BLaER1 (cell line): Measurements from ENCODE around the gene NME9.
A peak's percentile ranks its signal among the peaks of the same experiment; 100 is the strongest.

Source experiments
- H3K27ac ChIP-seq: shearing (Covaris generic); formaldehyde crosslinking; 2 replicates; pipeline ENCODE4 v1.8.1; 2022
- H3K27me3 ChIP-seq: shearing (Covaris generic); formaldehyde crosslinking; 2 replicates; pipeline ENCODE4 v1.8.1; 2022
- H3K36me3 ChIP-seq: shearing (Covaris generic); formaldehyde crosslinking; 2 replicates; pipeline ENCODE4 v1.8.1; 2022
- H3K4me1 ChIP-seq: shearing (Covaris generic); formaldehyde crosslinking; 2 replicates; pipeline ENCODE4 v1.8.1; 2022
- H3K4me2 ChIP-seq: shearing (Covaris generic); formaldehyde crosslinking; 2 replicates; pipeline ENCODE4 v1.8.1; 2022
- H3K4me3 ChIP-seq: shearing (Covaris generic); formaldehyde crosslinking; 2 replicates; pipeline ENCODE4 v1.8.1; 2022
- H3K9ac ChIP-seq: shearing (Covaris generic); formaldehyde crosslinking; 2 replicates; pipeline ENCODE4 v1.8.1; 2022
- H3K9me3 ChIP-seq: shearing (Covaris generic); formaldehyde crosslinking; 2 replicates; pipeline ENCODE4 v1.8.1; 2022
- H4K20me1 ChIP-seq: shearing (Covaris generic); formaldehyde crosslinking; 2 replicates; pipeline ENCODE4 v1.8.1; 2022
- Cebpa-rat ChIP-seq: shearing (Covaris generic); IDR thresholded peaks from 2 replicates; pipeline ENCODE4 v1.8.1; 2022

The NME9 gene

GRCh38 chr3:138362538-138362937, 32.9 kb upstream of the NME9 start:
- no peak for TF ChIP-seq Cebpa-rat
- Histone ChIP-seq H4K20me1 (no peaks in the 10 kb centered on the region), H3K4me2 (peak overlapping the region; percentile 77; the same call in 1 of the 2 replicates), H3K4me3 (no peak overlapping the region), H3K4me1 (peaks cover 17% of the 10 kb centered on the region), H3K27ac (no peak overlapping the region), H3K36me3 (no peaks in the 10 kb centered on the region), H3K9me3 (no peaks in the 10 kb centered on the region), H3K27me3 (no peaks in the 10 kb centered on the region), H3K9ac (no peak overlapping the region)

- no peak for TF ChIP-seq Cebpa-rat
- Histone ChIP-seq H3K4me3 (no peak overlapping the region), H3K27ac (no peak overlapping the region), H3K27me3 (no peaks in the 10 kb centered on the region), H3K4me1 (peaks cover 17% of the 10 kb centered on the region), H3K4me2 (peak overlapping the region; percentile 77), H4K20me1 (no peaks in the 10 kb centered on the region), H3K9ac (no peak overlapping the region), H3K36me3 (no peaks in the 10 kb centered on the region), H3K9me3 (no peaks in the 10 kb centered on the region)
Observed at GRCh38 chr3:138361561-138361971, 31.9 kb upstream of the NME9 start.

- Histone ChIP-seq H3K4me1 (peaks cover 17% of the 10 kb centered on the region), H3K4me3 (no peak overlapping the region), H3K9ac (no peak overlapping the region), H3K27me3 (no peaks in the 10 kb centered on the region), H3K9me3 (no peaks in the 10 kb centered on the region), H3K36me3 (no peaks in the 10 kb centered on the region), H3K27ac (no peak overlapping the region), H3K4me2 (peak overlapping the region; percentile 77), H4K20me1 (no peaks in the 10 kb centered on the region)
- no peak for TF ChIP-seq Cebpa-rat
Observed at GRCh38 chr3:138360869-138361525, 31.3 kb upstream of the NME9 start.

- Histone ChIP-seq H3K27me3 (no peaks in the 10 kb centered on the region), H3K9me3 (no peaks in the 10 kb centered on the region), H3K36me3 (no peaks in the 10 kb centered on the region), H3K9ac (no peak overlapping the region), H4K20me1 (no peaks in the 10 kb centered on the region), H3K4me1 (peaks cover 17% of the 10 kb centered on the region), H3K4me3 (no peak overlapping the region), H3K4me2 (no peak overlapping the region), H3K27ac (no peak overlapping the region)
- no peak for TF ChIP-seq Cebpa-rat
Observed at GRCh38 chr3:138359919-138360868, 30.5 kb upstream of the NME9 start.

GRCh38 chr3:138359148-138359918, 29.7 kb upstream of the NME9 start:
- Histone ChIP-seq H3K27me3 (no peaks in the 10 kb centered on the region), H4K20me1 (no peaks in the 10 kb centered on the region), H3K4me1 (peaks cover 17% of the 10 kb centered on the region), H3K27ac (no peak overlapping the region), H3K4me3 (no peak overlapping the region), H3K4me2 (no peak overlapping the region), H3K36me3 (no peaks in the 10 kb centered on the region), H3K9me3 (no peaks in the 10 kb centered on the region), H3K9ac (no peak overlapping the region)
- no peak for TF ChIP-seq Cebpa-rat

GRCh38 chr3:138356730-138357405, 27.2 kb upstream of the NME9 start:
- TF ChIP-seq Cebpa-rat = no peak
- no peaks in the 10 kb centered on the region for H3K9me3 ChIP-seq
- no peak overlapping the region for H3K27ac ChIP-seq
- no peaks in the 10 kb centered on the region for H3K27me3 ChIP-seq
- no peak overlapping the region for H3K4me3 ChIP-seq
- H3K4me2 ChIP-seq = no peak overlapping the region
- H4K20me1 ChIP-seq = no peaks in the 10 kb centered on the region
- no peaks in the 10 kb centered on the region for H3K36me3 ChIP-seq
- peaks cover 9% of the 10 kb centered on the region for H3K4me1 ChIP-seq
- H3K9ac ChIP-seq = no peak overlapping the region

GRCh38 chr3:138355071-138355470, 25.4 kb upstream of the NME9 start:
- Histone ChIP-seq H3K27ac (no peak overlapping the region), H3K36me3 (no peaks in the 10 kb centered on the region), H3K27me3 (peaks cover 6% of the 10 kb centered on the region; the same call in 1 of the 2 replicates), H3K4me2 (no peak overlapping the region), H3K4me3 (no peak overlapping the region), H3K9ac (no peak overlapping the region), H3K4me1 (no peaks in the 10 kb centered on the region), H4K20me1 (no peaks in the 10 kb centered on the region), H3K9me3 (no peaks in the 10 kb centered on the region)
- no peak for TF ChIP-seq Cebpa-rat

- no peak for TF ChIP-seq Cebpa-rat
- Histone ChIP-seq H4K20me1 (no peaks in the 10 kb centered on the region), H3K4me3 (no peak overlapping the region), H3K27ac (no peak overlapping the region), H3K27me3 (peaks cover 13% of the 10 kb centered on the region), H3K4me1 (no peaks in the 10 kb centered on the region), H3K9me3 (no peaks in the 10 kb centered on the region), H3K4me2 (no peak overlapping the region), H3K36me3 (no peaks in the 10 kb centered on the region), H3K9ac (no peak overlapping the region)
Observed at GRCh38 chr3:138354376-138354775, 24.7 kb upstream of the NME9 start.

- H3K36me3 ChIP-seq = no peaks in the 10 kb centered on the region
- H3K4me3 ChIP-seq = no peak overlapping the region
- H3K9me3 ChIP-seq = peaks cover 8% of the 10 kb centered on the region; the same call in 1 of the 2 replicates
- H3K4me1 ChIP-seq = no peaks in the 10 kb centered on the region
- H4K20me1 ChIP-seq = no peaks in the 10 kb centered on the region
- TF ChIP-seq Cebpa-rat = no peak
- H3K9ac ChIP-seq = no peak overlapping the region
- H3K27me3 ChIP-seq = peaks cover 36% of the 10 kb centered on the region
- no peak overlapping the region for H3K27ac ChIP-seq
- H3K4me2 ChIP-seq = no peak overlapping the region
Observed at GRCh38 chr3:138351916-138352550, 22.4 kb upstream of the NME9 start.
